Fibroblast of villous mesenchyme (primary cell): ENCODE data around the gene CASP6. TPM values are rescaled to one million over a fixed set of nuclear protein-coding genes. Genes with fewer than 3 reads are reported as not detected.
"Not testable (repeated sequence)": the region's sequence is repeated elsewhere in the genome, so short reads cannot be mapped to it uniquely, and the experiment has no call there.

Experiments
- DNase-seq: peaks from one replicate; pipeline ENCODE4 v3.0.0-alpha.2; 2010; ENCODE audit warnings: low read depth
- H3K4me3 ChIP-seq: 2 replicates; pipeline ENCODE4 v1.5.1; 2011; ENCODE audit warnings: low read depth, mild to moderate bottlenecking, low read length
- total RNA-seq: library from RNA; depleted of rRNA; stranded (reverse); fragments of >200 nt; gene quantifications from 2 replicates; pipeline ENCODE4 v1.2.3, GENCODE V29; 2012
- TF ChIP-seq, protein P1 (sequence below): IDR thresholded peaks from 2 replicates; pipeline ENCODE4 v1.5.1; 2012; ENCODE audit warnings: low read depth, mild to moderate bottlenecking, low read length; ENCODE audit not compliant: insufficient read depth

CASP6 gene
- total RNA-seq, 1 donor, result 26.3 TPM

DNA sequence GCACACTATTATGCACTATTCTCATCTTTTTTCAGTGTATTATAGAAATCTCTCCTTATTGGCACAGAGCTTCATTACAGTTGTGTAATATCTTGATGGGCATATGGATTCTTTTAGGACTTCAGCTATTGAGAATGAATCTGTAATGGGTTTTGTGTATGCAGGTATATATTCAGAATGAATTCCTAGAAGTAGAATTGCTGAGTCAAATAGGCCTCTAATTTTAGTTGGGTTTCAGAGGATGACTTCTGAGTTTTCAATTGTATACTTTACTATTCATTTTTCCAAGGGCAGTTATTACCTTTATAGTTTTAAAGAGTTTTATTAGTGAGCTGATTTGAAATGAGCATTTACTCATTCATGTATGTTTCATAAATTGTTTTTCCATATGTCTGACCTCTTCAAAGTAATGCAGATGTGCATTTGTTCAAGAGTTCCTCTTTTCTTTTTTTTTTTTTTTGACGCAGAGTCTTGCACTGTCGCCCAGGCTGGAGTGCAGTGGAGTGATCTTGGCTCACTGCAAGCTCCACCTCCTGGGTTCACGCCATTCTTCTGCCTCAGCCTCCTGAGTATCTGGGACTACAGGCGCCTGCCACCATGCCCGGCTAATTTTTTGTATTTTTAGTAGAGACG, 19.5 kb downstream of the CASP6 start:
- H3K4me3 ChIP-seq, result no peak overlapping the region
- no peak for DNase-seq
- TF ChIP-seq, protein P1, sequence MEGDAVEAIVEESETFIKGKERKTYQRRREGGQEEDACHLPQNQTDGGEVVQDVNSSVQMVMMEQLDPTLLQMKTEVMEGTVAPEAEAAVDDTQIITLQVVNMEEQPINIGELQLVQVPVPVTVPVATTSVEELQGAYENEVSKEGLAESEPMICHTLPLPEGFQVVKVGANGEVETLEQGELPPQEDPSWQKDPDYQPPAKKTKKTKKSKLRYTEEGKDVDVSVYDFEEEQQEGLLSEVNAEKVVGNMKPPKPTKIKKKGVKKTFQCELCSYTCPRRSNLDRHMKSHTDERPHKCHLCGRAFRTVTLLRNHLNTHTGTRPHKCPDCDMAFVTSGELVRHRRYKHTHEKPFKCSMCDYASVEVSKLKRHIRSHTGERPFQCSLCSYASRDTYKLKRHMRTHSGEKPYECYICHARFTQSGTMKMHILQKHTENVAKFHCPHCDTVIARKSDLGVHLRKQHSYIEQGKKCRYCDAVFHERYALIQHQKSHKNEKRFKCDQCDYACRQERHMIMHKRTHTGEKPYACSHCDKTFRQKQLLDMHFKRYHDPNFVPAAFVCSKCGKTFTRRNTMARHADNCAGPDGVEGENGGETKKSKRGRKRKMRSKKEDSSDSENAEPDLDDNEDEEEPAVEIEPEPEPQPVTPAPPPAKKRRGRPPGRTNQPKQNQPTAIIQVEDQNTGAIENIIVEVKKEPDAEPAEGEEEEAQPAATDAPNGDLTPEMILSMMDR, result no peak

DNA sequence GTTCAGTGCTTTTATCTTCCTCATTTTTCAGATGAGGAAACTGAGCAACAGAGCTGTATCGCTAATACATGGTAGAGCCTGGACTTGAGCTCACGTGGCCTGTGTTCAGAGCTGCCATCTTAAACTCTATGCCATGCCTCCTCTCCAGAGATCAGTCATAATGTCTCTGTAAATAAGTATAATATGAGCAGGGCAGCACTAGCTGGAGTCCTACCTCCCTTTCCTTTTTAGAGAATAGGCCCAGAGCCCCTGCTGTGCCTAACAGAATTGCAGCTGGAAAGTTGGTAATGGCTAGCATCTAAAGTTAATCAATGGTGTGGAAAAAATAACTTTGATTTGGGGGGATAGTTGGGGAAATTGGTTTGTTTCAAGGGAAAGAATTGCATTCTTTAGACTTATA, 20.4 kb downstream of the CASP6 start:
- DNase-seq, result no peak
- H3K4me3 ChIP-seq, result no peak overlapping the region
- TF ChIP-seq, protein P1, result no peak

DNA sequence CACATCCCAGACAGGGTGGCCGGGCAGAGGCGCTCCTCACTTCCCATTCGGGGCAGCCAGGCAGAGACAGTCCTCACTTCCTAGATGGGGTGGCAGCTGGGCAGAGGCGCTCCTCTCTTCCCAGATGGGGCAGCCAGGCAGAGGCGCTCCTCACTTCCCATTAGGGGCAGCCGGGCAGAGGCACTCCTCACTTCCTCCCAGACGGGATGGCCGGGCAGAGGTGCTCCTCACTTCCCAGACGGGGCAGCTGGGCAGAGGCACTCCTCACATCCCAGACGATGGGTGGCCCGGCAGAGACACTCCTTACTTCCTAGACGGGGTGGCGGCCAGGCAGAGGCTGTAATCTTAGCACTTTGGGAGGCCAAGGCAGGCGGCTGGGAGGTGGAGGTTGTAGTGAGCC, 24.3 kb downstream of the CASP6 start:
- not testable (repeated sequence) for H3K4me3 ChIP-seq, DNase-seq

DNA sequence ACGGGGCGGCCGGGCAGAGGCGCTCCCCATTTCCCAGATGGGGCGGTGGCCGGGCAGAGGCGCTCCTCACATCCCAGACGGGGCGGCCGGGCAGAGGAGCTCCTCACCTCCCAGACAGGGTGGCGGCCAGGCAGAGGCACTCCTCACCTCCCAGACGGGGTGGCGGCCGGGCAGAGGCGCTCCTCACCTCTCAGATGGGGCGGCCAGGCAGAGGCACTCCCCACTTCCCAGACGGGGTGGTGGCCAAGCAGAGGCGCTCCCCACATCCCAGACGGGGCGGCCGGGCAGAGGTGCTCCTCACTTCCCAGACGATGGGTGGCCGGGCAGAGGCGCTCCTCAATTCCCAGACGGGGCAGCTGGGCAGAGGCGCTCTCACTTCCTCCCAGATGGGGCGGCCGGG, 24.8 kb downstream of the CASP6 start:
- not testable (repeated sequence) for H3K4me3 ChIP-seq, DNase-seq

DNA sequence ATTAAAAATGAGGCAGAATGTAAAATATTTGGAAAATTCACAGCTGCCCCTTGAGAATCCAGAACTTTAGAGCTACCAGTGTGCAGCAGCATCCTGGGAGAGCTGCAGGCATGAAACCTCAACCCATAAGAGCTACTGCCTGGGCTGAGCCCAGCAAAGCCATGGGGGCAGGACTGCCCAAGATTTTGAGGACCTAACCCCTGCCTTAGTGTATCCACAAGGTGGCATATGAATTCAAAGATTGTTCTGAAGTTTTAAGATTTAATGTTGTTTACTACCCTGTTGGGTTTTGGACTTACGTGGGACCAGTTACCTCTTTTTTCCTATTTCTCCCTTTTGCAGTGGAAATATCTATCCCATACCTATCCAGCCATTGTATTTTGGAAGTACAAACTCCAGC, 26.4 kb downstream of the CASP6 start:
- H3K4me3 ChIP-seq, result no peak overlapping the region
- DNase-seq, result no peak
- TF ChIP-seq, protein P1, result peak; percentile 24

DNA sequence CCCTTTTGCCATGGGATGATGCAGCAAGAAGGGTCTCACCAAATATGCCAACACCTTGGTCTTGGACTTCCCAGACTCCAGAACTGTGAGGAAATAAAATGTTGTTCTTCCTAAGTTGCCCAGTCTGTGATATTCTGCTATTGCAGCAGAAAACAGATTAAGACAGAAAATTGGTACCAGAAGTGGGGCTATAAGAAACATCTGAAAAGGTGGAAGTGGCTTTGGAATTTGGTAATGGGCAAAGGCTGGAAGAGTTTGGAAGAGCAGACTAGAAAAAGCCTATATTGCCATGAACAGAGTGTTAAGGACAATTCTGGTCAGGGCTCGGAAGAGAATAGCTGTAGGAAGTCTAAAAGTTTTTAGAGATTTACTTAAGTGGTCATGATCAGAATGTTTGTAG, 27.4 kb downstream of the CASP6 start:
- DNase-seq, result no peak
- no peak overlapping the region for H3K4me3 ChIP-seq
- TF ChIP-seq, protein P1, result no peak

DNA sequence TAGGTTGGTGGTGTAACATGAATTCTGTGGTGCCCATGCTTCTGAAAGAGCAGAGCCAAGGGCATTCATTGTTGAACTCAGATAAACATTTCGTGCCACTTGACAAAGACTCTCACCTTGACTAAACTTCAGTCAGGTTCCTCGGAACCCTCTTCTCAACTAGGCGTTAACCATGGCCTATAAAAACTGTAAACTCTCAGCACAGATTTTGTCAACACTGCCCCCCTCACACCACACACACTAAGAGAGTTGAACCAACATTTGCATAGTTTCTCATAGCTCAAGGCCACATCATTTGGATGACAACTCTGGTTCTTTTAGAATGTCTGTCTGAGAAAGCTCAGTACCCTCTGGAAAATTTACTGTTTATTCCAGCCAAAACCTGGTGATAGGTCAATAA, 28.1 kb downstream of the CASP6 start:
- TF ChIP-seq, protein P1, result no peak
- no peak for DNase-seq
- H3K4me3 ChIP-seq, result no peak overlapping the region

DNA sequence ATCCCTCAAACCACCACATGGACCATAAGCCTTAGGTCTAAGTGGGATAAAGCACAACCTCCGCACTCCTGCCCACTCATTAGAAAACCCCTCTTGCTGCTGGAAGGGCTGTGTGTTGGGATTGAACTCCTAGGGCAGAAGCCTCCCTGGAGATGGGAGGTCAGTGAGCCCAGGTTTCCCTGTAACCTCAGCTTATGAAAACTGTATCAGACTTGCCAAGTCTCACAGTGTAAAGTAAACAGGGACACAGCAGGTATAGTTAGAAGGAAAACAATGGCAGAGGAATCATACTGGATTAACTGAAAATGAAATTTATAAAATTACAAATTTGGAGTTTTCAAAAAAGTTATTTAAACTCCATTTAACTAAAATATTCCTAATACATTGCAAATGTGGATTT, 29.9 kb downstream of the CASP6 start:
- TF ChIP-seq, protein P1, result no peak
- no peak for DNase-seq
- H3K4me3 ChIP-seq, result no peak overlapping the region
